ENCODE measurements around the gene ATP2B3.
"Not testable (repeated sequence)": the region's sequence is repeated elsewhere in the genome, so short reads cannot be mapped to it uniquely, and the experiment has no call there.

The ATP2B3 gene

GRCh38 chrX:153598541-153599191 lies 81.2 kb downstream of the ATP2B3 start, which contains the start of gene CCNQ:
Gene CCNQ (minus strand): TSS chrX:153599139. CDS start chrX:153599073, 66 bp downstream.
- DNase-seq = no peak

- peak; percentile 91 for DNase-seq
Measured at GRCh38 chrX:153599192-153600031, 82.0 kb downstream of the ATP2B3 start.

GRCh38 chrX:153600032-153600373 lies 82.6 kb downstream of the ATP2B3 start:
- DNase-seq = no peak

- no peak for DNase-seq
Measured at GRCh38 chrX:153600921-153601320, 83.5 kb downstream of the ATP2B3 start.

- DNase-seq = no peak
Measured at GRCh38 chrX:153601511-153602110, 84.2 kb downstream of the ATP2B3 start.

- DNase-seq = no peak
Measured at GRCh38 chrX:153602601-153603000, 85.2 kb downstream of the ATP2B3 start.

GRCh38 chrX:153603131-153603656 lies 85.8 kb downstream of the ATP2B3 start:
- no peak for DNase-seq

GRCh38 chrX:153604666-153605380 lies 87.4 kb downstream of the ATP2B3 start:
- DNase-seq = not testable (repeated sequence)

- DNase-seq = no peak
Measured at GRCh38 chrX:153606503-153606902, 89.1 kb downstream of the ATP2B3 start.

- DNase-seq = no peak
Measured at GRCh38 chrX:153608376-153608775, 90.9 kb downstream of the ATP2B3 start.

- no peak for DNase-seq
Measured at GRCh38 chrX:153608806-153609205, 91.4 kb downstream of the ATP2B3 start.

- DNase-seq = peak; percentile 72
Measured at GRCh38 chrX:153609917-153610835, 92.7 kb downstream of the ATP2B3 start.

- DNase-seq = no peak
Measured at GRCh38 chrX:153610836-153611213, 93.4 kb downstream of the ATP2B3 start.

- DNase-seq = no peak
Measured at GRCh38 chrX:153611298-153612095, 94.1 kb downstream of the ATP2B3 start.

- no peak for DNase-seq
Measured at GRCh38 chrX:153612413-153612812, 95.0 kb downstream of the ATP2B3 start.

GRCh38 chrX:153614818-153615217 lies 97.4 kb downstream of the ATP2B3 start:
- no peak for DNase-seq

- no peak for DNase-seq
Measured at GRCh38 chrX:153620576-153620975, 103.1 kb downstream of the ATP2B3 start.

- no peak for DNase-seq
Measured at GRCh38 chrX:153621949-153622598, 104.6 kb downstream of the ATP2B3 start.

- DNase-seq = no peak
Measured at GRCh38 chrX:153622661-153623309, 105.3 kb downstream of the ATP2B3 start.
